Measurements from ENCODE around the gene MRI1.

DNA sequence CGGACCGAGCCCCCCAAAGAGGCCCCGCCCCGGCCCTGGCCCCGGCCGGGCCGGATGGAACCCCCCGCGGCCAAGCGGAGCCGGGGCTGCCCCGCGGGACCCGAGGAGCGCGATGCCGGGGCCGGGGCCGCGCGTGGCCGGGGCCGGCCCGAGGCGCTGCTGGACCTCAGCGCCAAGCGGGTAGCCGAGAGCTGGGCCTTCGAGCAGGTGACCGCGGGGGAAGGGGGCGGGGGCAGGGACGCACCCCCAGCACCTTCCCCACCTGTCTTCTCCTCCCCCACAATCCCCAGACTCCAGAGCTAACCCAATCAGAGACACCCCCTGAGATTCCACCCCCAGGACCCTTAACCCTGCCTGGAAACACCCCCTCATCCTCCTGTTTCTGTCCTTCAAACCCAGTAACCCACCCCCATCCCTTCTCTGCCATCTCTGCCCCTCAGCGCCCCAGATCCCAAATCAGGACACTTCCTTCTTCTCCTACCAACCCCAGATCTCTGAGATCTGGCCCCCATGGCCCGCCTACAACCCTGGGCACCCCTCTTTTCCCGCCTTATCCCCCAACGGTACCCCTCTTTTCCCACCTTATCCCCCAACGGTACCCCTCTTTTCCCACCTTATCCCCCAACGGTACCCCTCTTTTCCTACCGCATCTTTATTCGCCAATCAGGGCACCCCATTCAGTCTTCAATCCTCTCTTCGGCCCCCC lies 31.4 kb downstream of the MRI1 start:
- TF ChIP-seq, protein P1, sequence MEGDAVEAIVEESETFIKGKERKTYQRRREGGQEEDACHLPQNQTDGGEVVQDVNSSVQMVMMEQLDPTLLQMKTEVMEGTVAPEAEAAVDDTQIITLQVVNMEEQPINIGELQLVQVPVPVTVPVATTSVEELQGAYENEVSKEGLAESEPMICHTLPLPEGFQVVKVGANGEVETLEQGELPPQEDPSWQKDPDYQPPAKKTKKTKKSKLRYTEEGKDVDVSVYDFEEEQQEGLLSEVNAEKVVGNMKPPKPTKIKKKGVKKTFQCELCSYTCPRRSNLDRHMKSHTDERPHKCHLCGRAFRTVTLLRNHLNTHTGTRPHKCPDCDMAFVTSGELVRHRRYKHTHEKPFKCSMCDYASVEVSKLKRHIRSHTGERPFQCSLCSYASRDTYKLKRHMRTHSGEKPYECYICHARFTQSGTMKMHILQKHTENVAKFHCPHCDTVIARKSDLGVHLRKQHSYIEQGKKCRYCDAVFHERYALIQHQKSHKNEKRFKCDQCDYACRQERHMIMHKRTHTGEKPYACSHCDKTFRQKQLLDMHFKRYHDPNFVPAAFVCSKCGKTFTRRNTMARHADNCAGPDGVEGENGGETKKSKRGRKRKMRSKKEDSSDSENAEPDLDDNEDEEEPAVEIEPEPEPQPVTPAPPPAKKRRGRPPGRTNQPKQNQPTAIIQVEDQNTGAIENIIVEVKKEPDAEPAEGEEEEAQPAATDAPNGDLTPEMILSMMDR (IDR thresholded peaks at IDR 0.05) = no peak
- no peak for TF ChIP-seq POLR2A (IDR thresholded peaks at IDR 0.05)

Data from right lobe of liver (tissue), 4 donors.